CD14-positive monocyte (primary cell): Measurements from ENCODE around the gene CTCF. TPM values are rescaled to one million over a fixed set of nuclear protein-coding genes. Genes with fewer than 3 reads are reported as not detected.

Experiments
- DNase-seq, 3 donors: peaks; one replicate each; pipeline ENCODE4 v3.0.0-alpha.2; 2011 to 2022
- H2AFZ ChIP-seq: 2 replicates; pipeline ENCODE4 v1.6.0; 2012; ENCODE audit warnings: mild to moderate bottlenecking, low read depth, low read length, inconsistent platforms; ENCODE audit not compliant: insufficient read depth, poor library complexity, severe bottlenecking
- H3K27ac ChIP-seq, 2 donors: 1 replicate in 1 of 2; 2 replicates in 1 of 2; pipeline ENCODE4 v1.5.1; 2012 to 2013; ENCODE audit warnings: low read length in 2 of 2, control low read depth in 1 of 2, inconsistent platforms in 1 of 2, low read depth in 1 of 2, mild to moderate bottlenecking in 1 of 2
- H3K27me3 ChIP-seq, 2 donors: one replicate each; pipeline versions ENCODE4 v1.6.0 to v1.6.1; 2011 to 2013; ENCODE audit warnings: low read length in 2 of 2; ENCODE audit not compliant: control insufficient read depth in 2 of 2, insufficient read depth in 2 of 2
- H3K36me3 ChIP-seq, 2 donors: replicated peaks in 1 of 2; 1 replicate in 1 of 2; 2 replicates in 1 of 2; pipeline versions ENCODE4 v1.5.1 to v1.6.1; 2012 to 2013; ENCODE audit warnings: low read length in 2 of 2, control low read depth in 1 of 2, inconsistent platforms in 1 of 2, mild to moderate bottlenecking in 1 of 2; ENCODE audit not compliant: insufficient read depth in 2 of 2, control insufficient read depth in 1 of 2
- H3K4me1 ChIP-seq, 2 donors: 1 replicate in 1 of 2; 2 replicates in 1 of 2; pipeline versions ENCODE4 v1.5.1 to v1.6.1; 2012 to 2013; ENCODE audit warnings: low read length in 2 of 2, control low read depth in 1 of 2, inconsistent platforms in 1 of 2, mild to moderate bottlenecking in 1 of 2, moderate library complexity in 1 of 2; ENCODE audit not compliant: insufficient read depth in 2 of 2, control insufficient read depth in 1 of 2
- H3K4me2 ChIP-seq: replicated peaks from 2 replicates; pipeline ENCODE3; 2012; ENCODE audit warnings: low read length, moderate library complexity, mild to moderate bottlenecking; ENCODE audit not compliant: poor library complexity, severe bottlenecking; ENCODE audit errors: extremely low read depth
- H3K4me3 ChIP-seq, 3 experiments: fragments of 200-600 bp in 1 of 3; sonication (generic) in 1 of 3; replicated peaks in 1 of 3; 1 replicate in 2 of 3; 2 replicates in 1 of 3; pipeline ENCODE4 v1.5.1; 2011 to 2013; ENCODE audit warnings: low read length in 3 of 3, mild to moderate bottlenecking in 3 of 3, control low read depth in 2 of 3, low read depth in 2 of 3, inconsistent platforms in 1 of 3, moderate library complexity in 1 of 3
- H3K79me2 ChIP-seq: 2 replicates; pipeline ENCODE4 v1.6.0; 2012; ENCODE audit warnings: mild to moderate bottlenecking, control low read depth, inconsistent platforms, low read length, moderate library complexity; ENCODE audit not compliant: insufficient read depth
- H3K9ac ChIP-seq: 2 replicates; pipeline ENCODE4 v1.6.0; 2017; ENCODE audit warnings: low read length, mild to moderate bottlenecking; ENCODE audit not compliant: insufficient read depth, poor library complexity, severe bottlenecking
- H3K9me3 ChIP-seq, 2 donors: replicated peaks in 1 of 2; 1 replicate in 1 of 2; 2 replicates in 1 of 2; pipeline versions ENCODE4 v1.5.1 to v1.6.1; 2012 to 2013; ENCODE audit warnings: low read length in 2 of 2, control low read depth in 1 of 2; ENCODE audit not compliant: control insufficient read depth in 1 of 2, insufficient read depth in 1 of 2
- H4K20me1 ChIP-seq: 2 replicates; pipeline ENCODE4 v1.6.0; 2012; ENCODE audit warnings: mild to moderate bottlenecking, low read length, control low read depth, moderate library complexity; ENCODE audit not compliant: insufficient read depth
- H3K27ac Mint-ChIP-seq, 7 donors: one replicate each; pipeline ENCODE4 v1.8.0; 2020; ENCODE audit warnings: mild to moderate bottlenecking in 7 of 7, mixed read lengths in 7 of 7, moderate library complexity in 6 of 7, inconsistent platforms in 2 of 7
- H3K27me3 Mint-ChIP-seq, 3 donors: one replicate each; pipeline ENCODE4 v1.8.0; 2021 to 2022; ENCODE audit warnings: low read depth in 3 of 3, mild to moderate bottlenecking in 3 of 3, mixed read lengths in 3 of 3, moderate library complexity in 3 of 3, inconsistent platforms in 1 of 3
- H3K36me3 Mint-ChIP-seq, 2 donors: one replicate each; pipeline ENCODE4 v1.8.0; 2020; ENCODE audit warnings: mixed read lengths in 2 of 2, inconsistent platforms in 1 of 2, mild to moderate bottlenecking in 1 of 2
- H3K4me1 Mint-ChIP-seq: one replicate; pipeline ENCODE4 v1.8.0; 2020; ENCODE audit warnings: mild to moderate bottlenecking, mixed read lengths
- H3K4me3 Mint-ChIP-seq, 2 donors: one replicate each; pipeline ENCODE4 v1.8.0; 2020; ENCODE audit warnings: mild to moderate bottlenecking in 2 of 2, mixed read lengths in 2 of 2, moderate library complexity in 1 of 2
- H3K9me3 Mint-ChIP-seq, 7 donors: one replicate each; pipeline ENCODE4 v1.8.0; 2020 to 2022; ENCODE audit warnings: mixed read lengths in 7 of 7, mild to moderate bottlenecking in 6 of 7, moderate library complexity in 6 of 7, inconsistent platforms in 2 of 7
- CTCF ChIP-seq: fragments of 200-600 bp; IDR thresholded peaks from one replicate; pipeline ENCODE4 v1.8.0; 2022; ENCODE audit warnings: antibody characterized with exemption, mild to moderate bottlenecking
- WGBS: methylation state at CpG from one replicate; pipeline ENCODE4 v1.1.5; 2013; ENCODE audit warnings: missing lambda C conversion rate; ENCODE audit not compliant: insufficient coverage; 5-methylcytosine and 5-hydroxymethylcytosine counted together
- intact Hi-C, 2 donors: fragments of 100-400 bp; cut with micrococcal nuclease; formaldehyde crosslinking; loops; one replicate each; pipeline versions ENCODE4 v1.15.0 to v1.15.1; 2023
- polyA plus RNA-seq, 3 donors: library from polyadenylated mRNA; depleted of rRNA in 1 of 3; unstranded in 2 of 3; stranded (reverse) in 1 of 3; fragments of 300-500 nt in 2 of 3; fragments of >200 nt in 1 of 3; fragmentation: Illumina TruSeq in 2 of 3; gene quantifications; 1 replicate in 2 of 3; 2 replicates in 1 of 3; pipeline ENCODE4 v1.2.3, GENCODE V29; 2012 to 2021

Gene CTCF
- polyA plus RNA-seq, 3 donors: 8.4 to 29.9 (median 17.7) TPM

DNA sequence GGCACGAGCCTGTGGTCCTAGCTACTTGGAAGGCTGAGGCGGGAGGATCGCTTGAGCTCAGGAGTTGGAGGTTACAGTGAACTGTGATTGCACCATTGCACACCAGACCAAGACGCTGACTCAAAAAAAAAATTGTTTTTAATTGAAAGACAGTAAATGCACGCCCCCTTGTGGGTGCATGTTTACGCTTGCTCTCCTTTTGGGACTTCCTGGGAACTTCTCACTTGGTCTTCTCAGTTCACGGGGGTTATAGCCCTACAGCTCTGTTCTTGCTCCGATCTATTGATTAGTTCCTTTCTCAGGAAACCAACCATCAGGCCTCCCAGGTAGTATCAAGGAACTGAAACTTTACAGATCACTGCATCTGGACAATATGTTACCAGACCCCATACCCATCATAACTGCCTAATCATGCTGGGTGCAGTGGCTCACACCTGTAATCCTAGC lies 47.9 kb upstream of the CTCF start:
- H3K27ac Mint-ChIP-seq: peak overlapping the region in 6 of 7 donors; percentile 62 to 88 (median 68)
- H3K4me3 Mint-ChIP-seq: peak overlapping the region in 1 of 2 donors; percentile 39
- H3K27me3 Mint-ChIP-seq: peaks cover 0 to 3% (median 0%) of the 10 kb centered on the region in 3 donors
- Histone ChIP-seq H3K27ac (peak overlapping the region in 1 of 2 donors; percentile 45), H3K4me1 (peaks cover 42 to 44% of the 10 kb centered on the region in 2 donors), H3K27me3 (no peaks in the 10 kb centered on the region), H3K4me2 (no peak overlapping the region), H2AFZ (no peak overlapping the region), H3K4me3 (peak overlapping the region in 1 of 3 experiments; percentile 40), H3K36me3 (no peaks in the 10 kb centered on the region), H3K9ac (no peak overlapping the region), H4K20me1 (no peaks in the 10 kb centered on the region), H3K9me3 (no peaks in the 10 kb centered on the region), H3K79me2 (no peaks in the 10 kb centered on the region)
- WGBS: 0% methylated on average over 8 of the region's 8 CpGs
- DNase-seq: peak; percentile 87 to 96 (median 91)
- intact Hi-C loops: loop anchor here (2.0 kb wide), 2 partner anchors 20 to 24 kb away; no protein-coding TSS in a partner anchor
- TF ChIP-seq CTCF: peak; percentile 80
- H3K9me3 Mint-ChIP-seq: peaks cover 0 to 1% (median 0%) of the 10 kb centered on the region in 7 donors
- peaks cover 0 to 2% of the 10 kb centered on the region in 2 donors for H3K36me3 Mint-ChIP-seq
- peaks cover 37% of the 10 kb centered on the region for H3K4me1 Mint-ChIP-seq

DNA sequence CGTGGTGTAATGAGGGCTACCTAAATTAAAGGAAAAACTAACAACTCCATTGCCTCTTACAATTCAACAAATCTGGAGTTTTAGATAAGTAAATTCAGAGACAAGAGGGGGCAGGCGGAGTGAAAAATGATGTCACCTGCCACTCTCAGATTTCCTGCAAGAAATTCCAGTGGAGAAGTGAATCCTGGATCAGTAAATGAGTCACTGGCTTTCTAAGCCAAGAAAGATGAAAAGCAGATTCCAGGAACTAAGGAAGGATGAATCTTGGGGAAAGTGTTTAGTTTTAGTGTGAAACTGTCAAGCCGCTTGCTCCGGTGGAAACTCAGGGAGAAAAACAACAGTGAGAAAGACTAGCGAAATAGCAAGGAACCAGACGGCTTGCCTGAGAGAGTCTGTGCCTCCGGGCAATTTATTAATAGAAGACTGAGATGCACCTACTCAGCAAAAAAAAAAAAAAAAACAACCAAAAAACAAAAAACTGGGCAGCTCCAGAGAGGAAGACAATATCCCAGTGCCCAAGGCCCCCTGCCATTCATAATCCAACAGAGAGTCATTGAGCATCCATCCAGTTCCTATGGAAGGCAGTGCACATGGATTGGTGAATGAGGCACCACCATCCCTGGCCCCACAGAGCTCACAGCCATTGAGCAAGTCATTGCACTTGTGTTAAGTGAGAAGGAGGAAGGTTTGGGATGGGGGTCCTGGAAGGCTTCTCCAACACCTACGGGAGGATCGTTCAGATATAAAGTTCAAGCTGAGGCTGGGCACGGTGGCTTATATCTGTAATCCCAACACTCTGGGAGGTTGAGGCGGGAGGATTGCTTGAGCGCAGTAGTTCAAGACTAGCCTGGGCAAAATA lies 45.8 kb upstream of the CTCF start:
- intact Hi-C loops: loop anchor here in 1 of 2 donors (5.0 kb wide), 1 partner anchor 34 kb away; the partner anchor contains the start of genes AGRP and ATP6V0D1
- H3K4me1 Mint-ChIP-seq: peaks cover 48% of the 10 kb centered on the region
- DNase-seq: no peak

More for the DNA sequence above, 45.8 kb upstream of the CTCF start:
- Histone ChIP-seq H3K27ac (peak overlapping the region; percentile 9 to 40), H3K79me2 (no peaks in the 10 kb centered on the region), H3K9ac (no peak overlapping the region), H2AFZ (no peak overlapping the region), H3K36me3 (no peaks in the 10 kb centered on the region), H3K4me2 (no peak overlapping the region), H3K4me3 (no peak overlapping the region), H3K27me3 (no peaks in the 10 kb centered on the region), H4K20me1 (no peaks in the 10 kb centered on the region), H3K4me1 (peaks cover 51 to 52% of the 10 kb centered on the region in 2 donors), H3K9me3 (no peaks in the 10 kb centered on the region)
- WGBS: 87% methylated on average over 3 of the region's 12 CpGs
- Mint-ChIP-seq H3K27me3 (peaks cover 0 to 3% (median 2%) of the 10 kb centered on the region in 3 donors), H3K4me3 (peak overlapping the region in 1 of 2 donors; percentile 40), H3K9me3 (peaks cover 0 to 3% (median 0%) of the 10 kb centered on the region in 7 donors), H3K27ac (peak overlapping the region in 5 of 7 donors; percentile 3 to 84 (median 69)), H3K36me3 (peaks cover 0 to 3% of the 10 kb centered on the region in 2 donors)
- no peak for TF ChIP-seq CTCF
